WI38 (cell line): ENCODE measurements around the gene CDH23.

Experiments
- H3K4me3 ChIP-seq: 2 replicates; pipeline ENCODE4 v1.5.1; 2011; ENCODE audit warnings: low read depth, mild to moderate bottlenecking, control low read depth, low read length
- CTCF ChIP-seq: IDR thresholded peaks from 2 replicates; pipeline ENCODE4 v1.5.1; 2012; ENCODE audit warnings: low read depth, mild to moderate bottlenecking, control low read depth, low read length

CDH23 gene

DNA sequence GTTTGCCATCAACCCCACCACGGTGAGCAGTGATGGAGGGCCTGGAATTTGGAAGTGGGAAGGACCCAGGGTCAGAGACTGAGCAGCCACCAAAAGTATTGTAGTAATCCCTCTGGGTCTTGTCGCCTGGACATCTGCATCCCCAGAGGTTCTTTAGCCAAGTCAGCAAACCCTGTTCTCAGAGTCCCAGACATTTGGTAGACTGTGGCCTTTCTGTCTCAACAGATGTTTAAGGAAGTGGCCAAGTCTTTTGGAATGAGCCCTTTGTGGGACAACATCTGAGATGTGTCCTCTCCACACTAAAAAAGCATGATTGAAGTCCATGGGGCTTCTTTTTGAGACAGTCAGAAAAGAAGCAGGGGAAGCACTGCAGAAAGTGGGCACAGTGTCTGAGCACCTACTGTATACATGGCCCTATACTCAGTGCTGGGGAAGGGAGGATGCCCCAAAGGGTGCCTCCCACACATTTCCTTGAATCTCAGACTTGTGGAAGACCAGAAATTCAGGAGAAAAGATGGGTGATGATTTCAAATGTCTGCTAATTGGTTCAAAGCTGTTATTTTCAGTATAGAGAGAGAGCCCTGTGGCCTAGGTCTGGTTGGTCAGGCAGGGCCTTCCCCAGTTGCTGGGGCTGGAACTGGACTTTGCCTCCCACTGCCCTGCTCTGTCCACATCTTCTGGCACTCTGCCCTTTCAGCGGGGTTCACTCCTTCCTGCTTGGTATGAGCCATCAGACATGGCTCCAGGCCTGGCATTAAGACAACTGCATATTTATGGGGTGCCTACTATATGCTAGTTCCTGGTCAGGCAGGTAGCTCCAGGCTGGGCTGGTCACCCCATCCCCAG is 403.1 kb downstream of the CDH23 start:
- no peak for TF ChIP-seq CTCF
- H3K4me3 ChIP-seq, result no peak overlapping the region

GRCh38 chr10:71801361-71801760 is 404.6 kb downstream of the CDH23 start:
- no peak overlapping the region for H3K4me3 ChIP-seq
- no peak for TF ChIP-seq CTCF

GRCh38 chr10:71802235-71802634 is 405.5 kb downstream of the CDH23 start:
- H3K4me3 ChIP-seq, result no peak overlapping the region
- TF ChIP-seq CTCF, result no peak

DNA sequence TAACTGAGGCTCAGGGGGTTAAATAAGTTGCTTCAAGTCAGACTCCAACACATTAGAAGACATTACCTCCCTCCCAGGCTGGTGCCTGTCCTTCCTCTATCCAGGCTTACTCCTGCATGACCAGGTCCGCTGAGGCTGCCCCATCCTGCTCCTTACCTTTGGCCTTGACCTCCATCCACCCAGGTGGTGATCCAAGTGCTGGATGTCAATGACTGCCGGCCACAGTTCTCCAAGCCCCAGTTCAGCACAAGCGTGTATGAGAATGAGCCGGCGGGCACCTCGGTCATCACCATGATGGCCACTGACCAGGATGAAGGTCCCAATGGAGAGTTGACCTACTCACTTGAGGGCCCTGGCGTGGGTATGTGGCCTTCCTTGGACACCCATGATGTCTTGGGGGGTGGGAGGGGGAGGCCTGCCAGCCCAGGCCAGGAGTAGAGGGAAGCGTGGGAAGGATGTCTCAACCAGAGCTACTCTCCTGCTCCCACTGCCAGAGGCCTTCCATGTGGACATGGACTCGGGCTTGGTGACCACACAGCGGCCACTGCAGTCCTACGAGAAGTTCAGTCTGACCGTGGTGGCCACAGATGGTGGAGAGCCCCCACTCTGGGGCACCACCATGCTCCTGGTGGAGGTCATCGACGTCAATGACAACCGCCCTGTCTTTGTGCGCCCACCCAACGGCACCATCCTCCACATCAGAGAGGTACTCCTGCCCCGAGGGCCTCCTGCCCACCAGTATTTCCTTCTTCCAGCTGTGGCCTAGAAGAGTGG is 406.2 kb downstream of the CDH23 start:
- TF ChIP-seq CTCF, result no peak
- H3K4me3 ChIP-seq, result no peak overlapping the region

- H3K4me3 ChIP-seq, result no peak overlapping the region
- no peak for TF ChIP-seq CTCF
Observed at GRCh38 chr10:71804077-71804476, 407.4 kb downstream of the CDH23 start.

DNA sequence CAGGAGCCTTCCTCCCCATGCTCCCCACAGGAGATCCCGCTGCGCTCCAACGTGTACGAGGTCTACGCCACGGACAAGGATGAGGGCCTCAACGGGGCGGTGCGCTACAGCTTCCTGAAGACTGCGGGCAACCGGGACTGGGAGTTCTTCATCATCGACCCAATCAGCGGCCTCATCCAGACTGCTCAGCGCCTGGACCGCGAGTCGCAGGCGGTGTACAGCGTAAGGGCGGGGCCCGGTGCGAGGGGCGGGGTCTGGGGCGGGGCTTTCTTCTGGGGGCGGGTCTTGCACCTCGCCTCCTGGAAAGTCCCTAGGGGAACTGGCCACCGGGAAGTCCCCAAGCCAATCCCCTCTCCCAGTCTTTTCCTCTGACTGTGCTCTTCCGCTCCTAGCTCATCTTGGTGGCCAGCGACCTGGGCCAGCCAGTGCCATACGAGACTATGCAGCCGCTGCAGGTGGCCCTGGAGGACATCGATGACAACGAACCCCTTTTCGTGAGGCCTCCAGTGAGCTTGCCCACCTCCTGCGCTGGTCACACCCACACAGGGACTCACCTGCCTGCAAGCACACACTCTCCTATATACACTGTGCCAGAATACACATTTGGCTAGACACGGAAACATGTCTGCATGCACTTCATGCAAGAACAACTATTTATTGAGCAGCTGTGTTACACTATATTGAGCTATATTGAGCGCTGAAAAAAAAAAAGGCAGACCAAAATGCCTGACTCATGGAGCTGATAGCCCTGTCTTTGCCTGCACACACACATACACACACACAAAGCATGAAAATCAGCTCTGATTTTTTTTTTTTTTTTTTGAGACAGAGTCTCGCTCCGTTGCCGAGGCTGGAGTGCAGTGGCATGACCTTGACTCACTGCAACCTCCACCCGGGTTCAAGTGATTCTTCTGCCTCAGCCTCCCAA is 409.3 kb downstream of the CDH23 start:
- no peak for TF ChIP-seq CTCF
- no peak overlapping the region for H3K4me3 ChIP-seq
